HG02970 (cell line): Measurements from ENCODE around the gene NFATC2.

Source experiments
- ATAC-seq: cut with Tn5 transposase; IDR thresholded peaks from one replicate; pipeline ENCODE4 v1.9.1; 2021; ENCODE audit warnings: mild to moderate bottlenecking, moderate library complexity, moderate number of reproducible peaks; ENCODE audit not compliant: unreplicated experiment, low FRiP score

The NFATC2 gene

DNA sequence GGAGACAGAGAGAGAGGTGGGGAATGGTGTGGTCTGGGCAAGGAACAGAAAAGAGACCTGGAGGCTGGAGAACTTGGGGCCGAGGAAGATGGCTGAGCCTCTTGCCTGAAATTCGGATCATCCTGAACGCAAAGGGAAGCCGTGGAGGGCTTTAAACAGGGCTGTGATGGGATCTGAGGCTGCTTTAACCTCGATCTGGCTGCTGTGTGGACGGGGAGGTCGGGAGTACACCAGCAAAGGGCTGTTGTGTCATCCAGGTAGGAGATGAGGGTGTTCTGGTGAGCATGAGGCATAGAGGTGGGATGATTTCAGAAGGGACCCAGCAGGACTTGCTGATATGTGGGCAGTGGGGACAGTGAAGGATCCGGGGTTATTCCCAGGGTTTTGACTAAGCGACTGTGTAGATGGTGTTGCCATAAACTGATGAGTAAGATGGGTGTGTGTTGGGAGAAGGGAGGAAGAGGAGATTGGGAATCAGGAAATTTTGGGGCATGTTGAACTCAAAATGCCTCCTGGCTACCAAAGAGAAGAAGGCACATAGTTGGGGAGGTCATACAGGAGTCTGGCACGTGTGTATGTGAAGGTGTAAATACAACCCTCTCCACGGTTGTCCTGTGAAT, 158.5 kb downstream of the NFATC2 start:
- no peak for ATAC-seq

GRCh38 chr20:51382986-51383821, 159.3 kb downstream of the NFATC2 start:
- no peak for ATAC-seq

- no peak for ATAC-seq
Measured at GRCh38 chr20:51382111-51382985, 160.2 kb downstream of the NFATC2 start.

GRCh38 chr20:51381557-51381956, 161.0 kb downstream of the NFATC2 start:
- no peak for ATAC-seq

GRCh38 chr20:51380401-51381385, 161.8 kb downstream of the NFATC2 start:
- no peak for ATAC-seq

DNA sequence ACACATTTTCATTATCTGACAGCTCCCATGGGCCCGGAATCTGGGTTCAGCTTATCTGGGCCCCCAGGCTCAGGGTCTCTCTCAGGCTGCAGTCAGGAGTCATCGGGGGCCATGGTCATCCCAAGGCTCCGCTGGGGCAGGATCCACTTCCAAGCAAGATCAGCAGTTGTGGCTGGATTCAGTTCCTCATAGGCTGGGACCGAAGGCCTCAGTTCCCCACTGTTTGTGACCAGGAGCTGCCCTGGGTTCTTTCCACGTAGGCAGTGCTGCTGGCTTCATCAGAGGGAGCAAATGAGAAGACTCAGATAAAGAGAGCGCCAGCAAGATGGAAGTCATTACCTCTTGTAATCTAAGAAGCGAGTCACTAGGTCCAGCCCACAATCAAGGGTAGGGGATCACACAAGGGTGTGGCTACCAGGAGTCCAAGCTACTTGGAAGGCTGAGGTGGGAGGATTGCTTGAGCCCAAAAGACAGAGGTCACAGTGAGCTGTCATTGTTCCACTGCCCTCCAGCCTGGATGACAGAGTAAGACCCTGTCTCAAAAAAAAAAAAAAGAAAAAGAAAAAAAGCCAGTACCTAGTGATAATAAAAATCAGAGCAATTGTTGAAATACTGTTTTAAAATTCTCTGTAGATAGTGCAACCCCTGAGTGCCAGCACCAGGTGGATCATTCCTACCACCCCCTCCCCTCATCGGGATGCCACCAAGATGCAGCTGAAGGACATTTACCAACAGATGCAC, 162.7 kb downstream of the NFATC2 start:
- ATAC-seq = no peak

- ATAC-seq = no peak
Measured at GRCh38 chr20:51378171-51378928, 164.2 kb downstream of the NFATC2 start.

DNA sequence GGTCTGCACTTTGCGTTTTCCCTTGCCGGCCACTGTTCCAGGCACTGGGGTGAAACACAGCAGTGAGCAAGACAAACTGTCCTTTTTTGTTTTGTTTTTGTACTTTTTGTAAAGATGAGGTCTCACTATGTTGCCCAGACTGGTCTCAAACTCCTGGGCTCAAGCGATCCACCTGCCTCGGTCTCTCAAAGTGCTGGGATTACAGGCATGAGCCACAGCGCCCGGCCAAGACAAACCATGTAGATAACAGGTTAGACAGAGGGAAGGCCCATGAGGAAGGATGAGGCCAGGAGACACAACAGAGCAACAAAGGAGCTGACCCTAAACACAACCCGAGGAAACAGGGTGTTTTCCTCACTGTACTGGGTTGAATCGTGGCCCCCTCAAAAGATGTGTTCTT, 165.4 kb downstream of the NFATC2 start:
- no peak for ATAC-seq

DNA sequence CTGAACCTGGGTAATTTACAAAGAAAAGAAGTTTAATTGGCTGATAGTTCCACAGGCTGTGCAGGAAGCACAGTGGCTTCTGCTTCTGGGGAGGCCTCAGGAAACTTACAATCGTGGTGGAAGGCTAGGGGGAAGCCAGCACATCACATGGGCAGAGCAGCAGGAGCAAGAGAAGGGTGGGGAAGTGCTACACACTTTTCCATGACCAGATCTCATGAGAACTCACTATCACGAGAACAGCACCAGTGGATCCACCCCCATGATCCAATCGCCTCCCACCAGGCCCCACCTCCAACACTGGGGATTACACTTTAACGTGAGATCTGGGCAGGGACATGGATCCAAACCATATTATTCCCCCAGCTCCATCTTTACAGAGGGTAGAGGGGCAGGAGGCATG, 166.4 kb downstream of the NFATC2 start:
- ATAC-seq = no peak

GRCh38 chr20:51375561-51375960, 167.0 kb downstream of the NFATC2 start:
- no peak for ATAC-seq

DNA sequence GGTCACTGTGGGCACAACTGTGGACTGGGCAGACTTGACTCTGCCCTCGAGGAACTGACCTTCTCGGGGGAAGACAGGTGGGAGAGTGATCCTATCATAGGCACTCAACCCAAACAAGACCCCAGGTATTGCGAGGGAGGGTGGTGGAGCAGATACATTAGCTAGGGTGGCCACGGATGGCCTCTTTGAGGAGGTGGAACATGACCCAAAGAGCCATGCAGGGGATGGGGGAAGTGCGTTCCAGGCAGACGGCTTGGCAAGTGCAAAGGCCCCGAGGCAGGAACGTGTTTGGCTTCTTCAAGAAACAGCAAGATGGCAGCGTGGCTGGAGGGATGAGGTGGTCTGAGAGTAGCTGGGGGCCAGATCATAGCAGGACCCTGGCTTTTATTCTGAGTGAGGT, 167.6 kb downstream of the NFATC2 start:
- ATAC-seq = no peak

- ATAC-seq = no peak
Measured at GRCh38 chr20:51374456-51374830, 168.1 kb downstream of the NFATC2 start.

DNA sequence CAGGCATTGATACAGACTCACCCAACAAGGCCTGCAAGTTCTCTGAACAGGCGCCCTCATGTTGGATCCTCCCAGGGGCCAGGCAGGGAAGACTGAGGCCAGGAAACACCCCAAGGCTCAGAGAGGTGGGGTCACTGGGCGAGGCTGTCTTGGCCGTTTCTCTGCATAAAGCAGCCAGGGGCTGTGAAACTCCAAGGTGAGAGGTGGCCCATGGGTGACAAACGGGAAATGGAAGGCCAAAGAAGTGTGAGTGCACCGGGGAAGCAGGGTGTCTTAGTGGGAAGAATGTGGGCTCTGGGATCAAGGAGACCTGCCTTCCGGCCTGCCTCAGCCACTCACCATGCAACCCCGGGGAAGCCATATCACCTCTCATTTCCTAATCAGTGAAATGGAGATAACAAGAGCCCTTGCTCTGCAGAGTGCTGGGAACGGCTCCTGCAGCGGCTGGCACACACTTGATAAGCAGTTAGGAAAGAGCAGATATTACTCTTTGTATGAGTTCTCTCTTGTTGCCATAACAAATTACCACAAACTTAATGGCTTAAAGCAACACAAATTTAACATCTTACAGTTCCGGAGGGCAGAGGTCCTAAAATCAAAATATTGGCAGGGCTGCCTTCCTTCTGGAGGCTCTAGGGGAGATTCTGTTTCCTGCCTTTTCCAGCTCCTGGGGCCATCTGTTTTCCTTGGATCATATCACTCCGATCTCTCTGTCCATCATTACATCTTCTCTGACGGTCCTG, 168.6 kb downstream of the NFATC2 start:
- ATAC-seq = no peak

GRCh38 chr20:51372966-51373365, 169.6 kb downstream of the NFATC2 start:
- ATAC-seq = no peak

- ATAC-seq = no peak
Measured at GRCh38 chr20:51372176-51372803, 170.2 kb downstream of the NFATC2 start.

GRCh38 chr20:51371720-51372119, 170.8 kb downstream of the NFATC2 start:
- no peak for ATAC-seq

DNA sequence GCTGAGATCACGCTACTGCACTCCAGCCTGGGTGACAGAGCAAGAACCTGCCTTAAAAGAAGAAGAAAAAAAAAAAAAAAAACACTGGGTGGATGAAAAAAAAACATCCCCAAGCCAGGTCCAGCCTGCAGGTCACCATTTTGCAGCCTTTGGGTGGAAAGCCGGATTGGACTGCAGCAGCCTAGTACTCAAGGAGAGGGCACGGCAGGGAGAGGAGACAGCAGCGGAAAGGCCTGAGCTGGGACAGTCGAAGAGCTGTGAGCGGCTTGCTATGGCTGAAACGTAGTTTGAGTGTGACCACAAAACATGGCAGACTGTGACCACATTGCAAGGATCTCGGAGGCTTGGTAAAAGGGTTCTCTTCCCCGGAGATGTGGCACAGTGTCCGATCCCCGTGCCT, 173.0 kb downstream of the NFATC2 start:
- no peak for ATAC-seq
